Activated effector memory CD4-positive, alpha-beta T cell treated with Interleukin-2 at 50 U/mL for 16 hours (primary cell): ENCODE data around the gene SPATA32.
"Not testable (repeated sequence)": the region's sequence is repeated elsewhere in the genome, so short reads cannot be mapped to it uniquely, and the experiment has no call there.

Experiments used
- DNase-seq: peaks from one replicate; pipeline ENCODE4 v3.0.0-alpha.2; 2020

SPATA32 gene

DNA sequence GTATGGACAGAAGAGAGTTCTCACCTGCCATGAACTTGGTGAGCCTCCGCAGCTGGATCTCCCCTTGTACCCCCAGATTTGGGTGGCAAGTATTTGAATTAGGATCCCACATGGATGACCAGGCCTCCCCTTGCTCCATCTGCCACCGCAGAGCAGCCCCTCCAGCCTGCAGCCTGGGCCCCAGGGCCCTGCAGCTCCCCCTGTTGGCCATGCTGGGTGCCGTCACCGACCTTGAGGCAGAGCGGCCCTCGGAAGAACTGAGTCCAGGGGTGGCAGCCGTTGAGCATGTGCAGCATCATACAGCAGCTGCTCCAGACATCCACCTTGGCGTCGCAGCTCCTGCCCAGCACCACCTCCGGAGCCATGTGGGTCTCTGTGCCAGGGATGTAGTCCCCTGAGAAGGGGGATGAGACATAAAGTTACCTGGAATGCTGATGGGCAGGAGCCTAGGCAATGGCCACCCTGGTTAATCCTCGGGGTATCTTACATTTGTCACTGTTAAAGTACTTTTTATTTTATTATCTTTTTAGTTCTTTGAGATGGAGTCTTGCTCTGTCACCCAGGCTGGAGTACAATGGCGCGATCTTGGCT, 9.0 kb upstream of the SPATA32 start:
- DNase-seq: peak; percentile 21

DNA sequence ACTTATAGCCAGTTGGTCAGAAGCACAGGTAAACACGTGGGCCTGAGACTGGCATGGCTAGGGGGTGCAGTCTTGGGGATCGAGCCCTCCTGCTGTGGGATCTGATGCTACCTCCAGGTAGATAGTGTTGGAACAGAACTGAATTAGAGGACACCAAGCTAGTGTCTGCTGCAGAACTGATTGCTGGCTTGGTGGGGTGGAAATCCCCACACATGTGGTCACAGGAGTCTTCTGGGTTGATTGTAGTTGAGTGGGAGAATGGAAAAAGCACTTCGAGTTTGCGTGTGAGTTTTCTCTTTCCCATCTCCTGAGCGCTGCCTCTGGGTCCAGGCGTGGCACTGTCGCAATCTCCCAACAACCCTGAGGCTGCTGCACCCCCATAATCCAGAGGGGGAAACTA, 8.0 kb upstream of the SPATA32 start:
- no peak for DNase-seq

DNA sequence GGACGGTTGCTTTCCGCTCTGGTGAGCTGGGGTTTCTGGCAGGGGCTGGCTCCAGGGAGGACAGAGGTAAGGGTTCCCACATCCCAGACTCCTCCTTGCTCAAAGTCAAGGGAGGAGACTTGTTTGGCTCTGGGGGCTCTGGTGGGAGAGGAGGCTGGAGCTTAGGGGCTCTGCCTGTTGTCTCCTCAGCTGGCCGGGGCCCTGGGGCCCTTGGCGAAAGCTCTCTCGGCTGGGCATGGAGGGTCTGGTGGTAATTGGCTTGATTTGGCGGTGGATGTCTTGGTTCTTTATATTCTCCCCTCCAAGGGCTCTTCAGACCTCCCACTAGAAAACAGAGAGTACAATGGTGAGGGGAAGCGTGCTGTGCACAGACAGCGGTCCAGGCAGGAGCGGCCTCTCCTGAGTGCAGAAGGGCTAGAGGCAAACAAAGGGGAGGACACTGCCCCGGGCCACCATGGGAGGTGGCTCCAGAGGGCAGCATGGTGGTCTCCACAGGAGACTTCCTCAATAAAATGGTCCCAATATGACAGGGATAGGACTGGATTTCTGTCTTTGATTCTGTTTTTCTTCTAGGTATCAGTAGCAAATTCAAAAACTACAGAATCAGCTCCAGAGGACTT, 5.7 kb upstream of the SPATA32 start:
- DNase-seq: no peak

DNA sequence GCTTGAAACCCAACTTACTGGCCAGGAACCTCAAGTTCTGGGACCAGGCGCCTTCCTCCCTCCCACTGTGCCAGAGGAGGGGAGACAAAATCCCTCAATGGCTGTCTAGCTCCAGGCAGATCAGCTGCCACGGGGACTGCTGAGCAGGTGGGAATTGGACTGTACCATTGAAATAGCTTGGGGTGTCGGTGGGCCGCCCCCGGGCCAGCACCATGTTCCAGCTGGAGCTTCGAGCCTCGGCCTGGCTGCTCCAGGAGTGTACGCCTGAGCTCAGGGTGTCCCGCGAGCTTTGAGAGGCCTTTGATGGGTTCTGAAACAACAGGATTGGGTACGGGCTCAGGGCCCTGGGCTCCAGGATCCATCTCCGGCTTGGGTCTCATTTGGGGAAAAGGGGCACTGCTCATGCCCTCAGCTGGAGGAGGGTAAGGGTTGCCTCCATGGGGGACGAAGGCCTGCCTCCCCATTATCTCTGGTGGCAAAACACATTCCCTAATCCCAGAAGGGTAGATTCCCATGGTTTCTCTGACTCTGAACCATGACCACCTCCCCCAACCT, 4.6 kb upstream of the SPATA32 start:
- DNase-seq: no peak

DNA sequence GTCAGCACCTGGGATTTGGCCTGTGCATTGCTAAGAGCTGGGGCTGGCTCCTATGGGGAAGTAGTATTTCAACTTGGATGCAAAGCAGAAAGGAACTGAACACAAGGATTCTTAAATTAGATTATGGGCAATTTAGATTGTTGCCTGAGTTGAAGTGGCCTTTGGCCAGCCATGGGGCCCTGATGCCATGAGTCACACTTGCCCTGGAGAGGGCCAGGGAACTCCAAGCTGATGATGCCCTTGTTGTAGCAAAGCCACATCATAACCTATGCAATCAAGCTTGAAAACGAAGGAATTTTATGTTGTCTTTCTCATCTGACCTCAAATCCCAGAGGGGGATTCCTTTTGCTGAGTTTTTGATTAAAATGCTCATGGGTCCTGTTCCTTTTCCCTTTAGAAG, 3.9 kb upstream of the SPATA32 start:
- DNase-seq: no peak

DNA sequence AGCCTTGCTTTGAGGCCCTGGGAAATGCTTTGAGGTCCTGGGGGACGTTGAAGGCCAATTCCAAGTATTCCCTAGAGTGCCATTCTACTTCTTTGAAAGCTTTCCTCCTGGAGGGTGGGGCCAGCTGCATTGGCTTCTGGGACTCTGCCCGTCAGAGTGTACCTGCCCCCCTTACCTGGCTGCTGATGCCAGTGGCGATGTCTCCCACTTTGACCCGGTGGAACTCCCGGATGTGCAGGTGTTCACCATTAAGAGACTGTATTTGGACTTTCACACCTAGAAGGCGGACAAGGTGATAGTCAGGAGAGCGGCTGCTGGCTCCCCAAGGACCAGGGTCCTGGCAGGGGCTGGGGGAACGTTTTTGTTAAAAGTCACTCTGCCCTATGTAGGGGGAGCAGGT, 3.1 kb upstream of the SPATA32 start:
- no peak for DNase-seq

DNA sequence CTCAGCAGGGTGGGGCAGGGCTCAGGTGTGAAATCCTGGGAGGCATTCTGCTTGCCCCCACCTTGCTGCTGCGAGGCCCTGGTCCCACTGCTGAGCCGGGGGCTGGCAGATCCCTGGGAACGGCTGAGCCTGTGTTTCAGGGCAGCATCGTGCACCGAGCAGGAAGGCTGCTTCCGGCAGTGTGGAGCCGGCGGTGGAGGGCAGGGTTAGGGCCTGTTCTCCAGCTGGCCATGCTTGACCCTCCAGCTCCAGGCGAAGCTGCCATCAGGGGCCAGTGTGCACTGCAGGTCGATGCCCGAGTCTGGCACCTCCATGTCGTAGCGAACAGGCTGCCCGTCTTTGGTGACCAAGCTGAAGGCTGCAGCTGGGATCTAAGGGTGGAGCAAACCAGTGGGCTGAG, 2.5 kb upstream of the SPATA32 start:
- DNase-seq: no peak

DNA sequence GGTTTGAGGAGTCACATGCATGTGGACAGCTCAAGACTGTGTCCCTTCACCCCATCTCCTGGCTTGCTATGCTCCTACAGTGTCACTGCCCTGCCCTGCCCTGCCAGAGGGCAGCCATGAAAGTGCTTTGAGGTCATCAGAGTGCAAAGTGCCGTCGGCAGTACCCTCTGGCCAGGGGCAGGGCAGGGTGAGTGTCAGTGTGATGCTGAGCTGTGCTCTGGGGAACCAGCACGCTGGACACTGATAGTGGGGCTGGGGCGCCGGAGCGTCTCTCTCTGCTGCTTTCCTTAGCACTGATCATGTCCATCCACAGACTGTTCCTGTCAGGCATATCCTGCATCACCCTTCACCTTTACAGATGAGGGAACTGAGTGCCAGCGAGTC, 1.6 kb upstream of the SPATA32 start:
- no peak for DNase-seq

DNA sequence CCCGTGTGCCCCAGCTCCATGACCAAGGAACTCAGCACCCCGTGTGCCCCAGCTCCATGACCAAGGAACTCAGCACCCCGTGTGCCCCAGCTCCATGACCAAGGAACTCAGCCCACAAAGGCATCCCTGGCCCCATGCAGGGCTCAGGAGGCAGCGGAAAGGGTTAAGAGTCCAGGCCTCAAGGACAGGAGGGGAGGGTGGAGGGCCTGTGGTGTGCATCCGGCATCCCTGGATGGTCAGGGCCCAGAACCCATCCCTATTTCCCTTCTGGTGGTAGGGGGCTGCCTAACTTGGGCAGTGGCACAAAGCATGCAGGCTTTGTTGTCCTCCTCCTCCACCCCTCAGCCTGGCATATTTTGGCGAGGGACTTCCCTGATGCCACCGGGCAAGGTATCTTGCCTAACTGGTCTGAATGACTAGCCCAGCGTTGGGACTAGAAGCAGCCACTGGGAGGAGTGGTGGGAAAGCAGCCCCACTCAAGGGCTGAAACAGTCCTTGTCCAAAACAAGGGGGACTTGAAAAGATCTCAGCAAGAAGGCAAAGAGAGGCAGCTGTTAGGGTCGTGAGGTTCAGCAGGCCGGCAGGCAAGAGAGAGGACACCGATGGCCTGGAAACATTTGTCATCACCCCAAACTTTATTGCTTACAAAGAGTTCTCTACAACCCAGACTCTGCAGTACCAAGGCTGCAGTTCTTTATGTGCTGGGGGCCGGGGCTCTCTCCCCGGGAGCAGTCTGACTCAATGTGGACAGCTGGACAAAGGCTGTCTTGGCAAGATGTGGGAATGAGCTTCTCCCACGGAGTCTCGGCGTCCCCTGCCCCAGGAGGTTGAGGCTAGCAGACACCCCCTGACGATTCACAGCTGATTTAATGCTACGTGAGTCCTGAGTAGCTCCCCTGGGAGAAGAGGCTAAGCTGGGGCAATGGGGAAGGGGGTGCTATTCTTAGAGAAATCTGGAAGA, 902 bp upstream of the SPATA32 start:
- DNase-seq: no peak

DNA sequence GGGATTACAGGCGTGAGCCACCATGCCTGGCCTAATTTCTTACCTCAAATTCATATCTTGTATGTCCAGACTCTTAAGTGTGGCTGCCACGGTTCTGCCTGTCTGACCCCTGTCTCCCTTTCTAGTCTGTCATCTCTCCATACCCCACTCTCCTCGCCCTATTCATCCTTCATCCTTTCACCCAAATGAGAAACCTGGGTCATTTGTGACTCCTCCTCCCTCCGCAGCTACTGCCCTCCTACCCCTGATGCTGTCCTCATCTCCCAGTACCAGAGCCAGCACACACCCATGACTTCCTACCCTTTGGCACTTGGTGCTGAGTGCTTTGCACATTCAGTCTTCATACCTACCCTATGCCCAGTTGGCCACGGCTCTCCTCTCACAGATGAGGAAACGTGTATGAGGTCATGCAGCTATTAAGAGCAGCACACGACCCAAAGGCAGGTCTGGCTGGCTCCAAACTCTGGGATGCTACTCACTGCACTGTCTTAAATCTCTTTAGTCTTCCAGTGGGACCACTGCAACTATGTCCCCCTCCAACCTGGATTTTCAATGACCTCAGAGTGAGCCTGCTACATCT, 1.6 kb downstream of the SPATA32 start:
- DNase-seq: no peak

DNA sequence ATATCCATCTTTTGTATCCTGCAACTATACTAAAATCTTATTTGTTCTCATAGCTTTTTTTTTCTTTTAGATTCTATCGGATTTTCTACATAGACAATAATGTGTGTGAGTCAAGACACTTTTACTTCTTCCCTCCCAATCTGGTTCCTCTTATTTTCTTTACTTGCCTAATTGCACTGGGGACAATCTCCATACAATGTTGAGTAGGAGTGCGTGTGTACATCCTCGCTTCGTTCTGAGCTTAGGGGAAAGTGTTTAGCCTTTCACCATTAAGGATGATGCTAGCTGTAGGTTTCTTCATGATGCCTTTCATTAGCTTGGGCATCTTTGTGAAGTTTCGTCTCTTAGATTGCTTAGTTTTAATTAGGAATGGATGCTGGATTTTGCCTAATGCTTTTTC, 2.9 kb downstream of the SPATA32 start:
- no peak for DNase-seq

DNA sequence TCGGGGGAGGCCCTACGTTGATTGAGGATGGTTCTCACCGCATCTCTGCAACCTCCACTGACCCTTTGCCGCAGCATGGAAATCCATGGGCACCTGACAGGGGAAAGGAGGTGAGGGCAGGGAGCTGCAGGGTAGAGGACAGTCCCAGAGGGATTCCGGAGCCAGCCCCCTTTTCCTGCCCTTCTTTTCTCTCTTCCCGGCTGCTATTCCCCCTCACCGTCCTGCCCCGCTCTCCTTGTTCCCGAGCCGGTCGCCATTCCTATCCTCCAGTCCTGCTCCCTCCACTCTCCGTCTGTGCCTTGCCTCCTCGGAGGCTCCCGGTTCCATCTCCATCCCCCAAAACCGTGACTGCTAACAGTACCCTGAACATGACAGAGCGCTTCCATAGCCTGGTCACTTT, 4.8 kb downstream of the SPATA32 start:
- DNase-seq: no peak

DNA sequence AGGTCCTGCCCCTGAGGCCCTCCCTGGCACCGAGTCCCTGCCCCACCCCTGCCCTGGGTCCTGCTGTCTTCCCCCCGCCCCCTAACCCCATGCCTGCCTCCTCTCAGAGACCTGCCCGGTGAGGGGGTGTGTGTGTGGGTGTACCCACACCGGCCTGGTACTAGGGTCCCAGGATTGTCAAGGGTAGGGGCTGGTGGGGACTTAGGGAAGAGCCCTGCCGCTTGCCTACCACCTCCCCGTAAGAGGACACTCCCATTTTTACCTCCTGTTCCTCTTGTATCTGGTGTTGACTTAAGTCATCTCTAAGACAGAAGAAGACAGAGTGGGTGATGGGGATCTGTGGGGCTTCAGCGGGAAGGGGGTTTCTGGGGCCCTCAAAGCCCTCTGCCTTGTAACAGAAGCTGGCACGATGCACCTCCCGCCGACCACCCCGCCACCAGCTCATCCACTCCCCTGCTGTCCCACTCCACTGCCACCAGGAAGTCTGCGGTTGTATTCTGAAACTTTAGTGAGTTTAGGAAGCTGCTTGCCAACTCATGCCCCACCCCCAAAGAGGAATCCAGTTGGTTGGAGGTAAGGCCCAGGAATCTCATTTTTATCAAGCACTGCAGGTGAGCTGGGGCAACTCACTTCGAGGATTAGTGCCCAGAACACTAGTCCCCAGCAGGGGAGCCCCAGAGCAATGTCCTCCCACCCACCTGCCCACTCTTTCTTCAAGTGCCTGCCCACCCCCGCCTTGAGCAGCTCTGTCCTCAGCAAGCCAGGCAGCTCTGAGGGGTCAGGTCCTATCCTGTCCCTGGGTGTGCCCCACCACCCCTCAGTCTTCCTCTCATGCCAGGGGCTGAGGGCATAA, 5.6 kb downstream of the SPATA32 start:
- DNase-seq: no peak

DNA sequence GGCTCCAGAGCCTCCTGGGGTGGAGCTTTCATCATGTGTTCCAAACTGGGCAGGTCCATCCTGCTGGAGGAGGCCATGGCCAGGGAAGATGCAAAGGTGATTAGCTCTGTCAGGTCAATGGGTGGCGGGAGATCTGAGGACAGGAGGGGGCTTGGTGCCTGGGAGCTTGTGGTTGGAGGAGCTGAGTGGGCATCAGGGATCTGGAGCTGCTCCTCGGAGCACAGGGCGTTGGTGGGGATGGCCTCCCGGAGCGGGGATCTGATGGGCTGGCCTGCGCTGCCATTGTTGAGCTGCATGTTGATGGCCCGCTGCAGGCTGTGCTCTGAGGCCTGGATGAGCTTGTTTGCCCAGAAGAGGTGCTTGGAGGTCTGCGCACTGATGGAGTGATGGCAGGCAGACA, 6.5 kb downstream of the SPATA32 start:
- DNase-seq: no peak

DNA sequence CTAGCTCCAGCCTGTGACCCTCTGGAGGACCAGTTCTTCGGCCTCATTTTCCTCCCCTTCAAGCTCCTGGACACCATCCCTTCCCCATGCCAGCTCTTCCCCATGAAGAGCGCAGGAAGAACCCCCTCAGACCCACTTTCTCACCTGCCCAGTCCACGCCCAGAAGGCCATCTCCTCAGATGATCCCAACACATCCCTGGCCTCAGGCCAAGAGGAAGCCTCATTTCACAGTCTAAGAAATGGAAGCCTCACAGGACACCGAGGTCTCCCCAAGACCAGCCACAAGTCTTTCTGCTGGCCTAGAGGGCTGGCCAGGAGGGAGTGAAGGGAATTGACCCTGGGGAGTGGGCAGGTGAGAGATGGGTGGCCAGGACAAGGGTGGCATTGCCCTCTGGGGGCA, 8.0 kb downstream of the SPATA32 start:
- DNase-seq: no peak

DNA sequence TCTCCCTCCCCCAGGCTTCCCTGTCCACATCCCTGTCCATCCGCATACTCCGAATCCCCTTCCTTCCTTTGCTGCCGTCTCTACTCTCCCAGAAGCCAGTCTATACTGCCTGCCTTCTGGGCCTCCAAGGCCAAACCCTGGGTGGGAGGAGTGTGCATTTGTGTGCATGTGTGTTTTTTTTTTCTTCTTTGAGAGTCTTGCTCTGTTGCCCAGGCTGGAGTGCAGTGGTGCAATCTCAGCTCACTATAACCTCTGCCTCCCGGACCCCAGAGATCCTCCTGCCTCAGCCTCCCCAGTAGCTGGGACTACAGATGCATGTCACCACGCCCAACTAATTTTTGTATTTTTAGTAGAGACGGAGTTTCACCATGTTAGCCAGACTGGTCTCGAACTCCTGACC, 8.7 kb downstream of the SPATA32 start:
- DNase-seq: not testable (repeated sequence)

DNA sequence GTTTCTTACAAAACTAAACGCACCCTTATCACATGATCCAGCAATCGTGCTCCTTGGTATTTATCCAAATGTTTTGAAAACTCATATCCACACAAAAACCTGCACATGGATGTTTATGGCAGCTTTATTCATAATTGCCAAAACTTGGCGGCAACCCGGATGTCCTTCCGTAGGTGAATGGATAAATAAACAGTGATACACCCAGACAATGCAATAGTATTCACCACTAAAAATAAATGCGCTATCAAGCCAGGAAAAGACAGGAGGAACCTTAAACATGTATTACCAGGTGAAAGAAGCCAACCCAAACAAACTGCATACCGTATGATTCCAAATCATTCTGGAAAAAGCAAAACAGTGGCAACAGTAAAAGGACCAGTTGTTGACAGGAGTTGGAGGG, 10.0 kb downstream of the SPATA32 start:
- no peak for DNase-seq

DNA sequence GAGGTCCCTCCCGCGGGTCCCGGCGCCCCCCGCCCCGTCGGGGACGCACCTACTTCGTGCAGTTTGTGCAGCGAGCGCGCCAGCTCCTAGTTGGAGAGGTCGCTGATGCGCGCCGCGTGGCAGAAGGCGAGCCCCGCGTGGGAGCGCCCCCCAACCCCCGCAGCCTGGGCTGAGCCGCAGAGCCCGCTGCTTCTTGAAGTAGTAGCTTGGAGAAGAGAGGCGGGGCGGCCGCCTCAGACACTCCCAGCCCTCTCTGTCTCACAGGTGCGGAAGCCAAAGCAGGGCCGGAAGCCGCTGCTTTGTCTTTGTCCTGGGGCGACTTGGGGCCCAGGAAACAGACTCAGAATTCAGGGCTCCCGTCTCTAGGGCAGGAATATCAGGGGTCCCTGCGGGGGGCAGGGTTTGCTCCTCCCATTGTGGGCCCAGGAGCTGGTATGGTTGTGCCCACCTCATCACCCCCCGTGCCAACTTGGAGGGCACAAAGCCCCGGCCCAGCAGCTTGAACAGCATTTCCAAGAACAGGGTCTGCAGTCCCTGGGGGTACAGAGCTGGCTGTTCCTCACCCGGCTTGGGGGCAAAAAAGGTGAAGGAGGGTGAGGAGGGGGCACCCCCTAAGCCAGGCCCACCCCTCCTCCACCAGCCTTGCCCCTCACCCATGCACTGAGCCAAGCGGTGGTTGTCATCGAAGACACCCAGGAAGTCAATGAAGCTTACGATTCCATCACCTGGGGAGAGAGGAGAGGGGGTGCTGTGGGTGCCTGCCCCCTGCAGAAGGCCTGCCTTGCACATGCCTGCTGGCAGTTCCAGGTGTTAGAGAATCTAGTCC, 13.5 kb downstream of the SPATA32 start:
- DNase-seq: peak; percentile 80

DNA sequence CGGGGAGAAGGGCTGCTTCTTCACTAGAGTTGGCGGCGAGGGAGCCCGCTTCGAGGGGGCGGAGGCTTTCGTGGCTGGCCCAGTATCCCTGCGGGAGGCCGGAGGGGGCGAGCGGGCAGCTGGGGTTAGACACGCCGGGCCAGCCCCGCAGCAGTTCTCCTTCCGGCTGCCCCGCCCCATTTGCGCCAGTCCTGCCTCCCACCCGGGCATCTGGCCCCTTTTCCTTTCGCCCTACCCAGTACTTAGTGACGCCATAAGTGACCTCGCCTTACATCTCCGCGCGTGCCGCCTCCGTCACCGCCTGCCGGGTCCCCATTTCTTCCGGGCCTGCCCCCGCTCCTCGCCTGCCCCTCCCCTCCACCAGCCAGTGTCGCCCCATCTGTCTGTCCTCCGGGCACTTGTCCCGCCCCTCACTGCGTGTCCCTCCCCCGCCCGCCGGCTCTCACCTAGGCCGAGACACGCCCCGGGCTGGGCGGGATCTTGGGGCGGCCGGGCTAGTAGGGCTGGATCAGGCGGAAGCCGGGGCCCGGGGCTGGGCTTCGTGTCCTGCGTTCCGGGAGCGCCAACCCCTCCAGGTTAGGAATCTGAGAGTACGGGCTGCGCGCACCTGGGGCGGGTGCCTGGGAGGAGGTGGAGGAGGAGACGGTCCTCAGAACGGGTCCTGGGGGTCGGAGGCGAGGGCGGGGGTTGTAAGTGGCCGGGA, 14.3 kb downstream of the SPATA32 start:
- peak; percentile 95 for DNase-seq

DNA sequence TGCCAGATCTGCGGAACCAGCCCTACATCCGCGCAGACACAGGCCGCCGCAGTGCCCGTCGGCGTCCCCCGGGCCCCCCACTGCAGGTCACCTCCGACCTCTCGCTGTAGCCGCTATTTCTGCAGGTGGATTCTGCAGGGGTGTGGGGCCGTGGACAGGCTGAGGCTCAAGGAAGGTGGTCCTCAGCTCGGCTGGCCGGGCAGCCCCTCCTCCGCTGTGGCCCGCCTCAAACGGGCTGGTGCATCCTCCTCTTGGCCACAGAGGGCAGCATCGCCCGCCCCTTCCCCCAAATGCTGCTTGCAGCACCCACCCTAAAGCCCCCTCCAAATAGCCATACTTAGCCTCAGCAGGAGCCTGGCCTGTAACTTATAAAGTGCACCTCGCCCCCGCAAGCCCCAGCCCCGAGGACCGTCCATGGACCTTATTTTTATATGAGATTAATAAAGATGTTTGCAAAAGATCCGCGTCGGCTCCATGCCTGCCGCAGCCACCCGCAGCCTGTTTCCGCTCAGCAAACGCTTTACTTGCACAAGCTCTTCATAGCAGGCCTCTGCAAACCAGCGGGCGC, 14.9 kb downstream of the SPATA32 start:
- DNase-seq: no peak

DNA sequence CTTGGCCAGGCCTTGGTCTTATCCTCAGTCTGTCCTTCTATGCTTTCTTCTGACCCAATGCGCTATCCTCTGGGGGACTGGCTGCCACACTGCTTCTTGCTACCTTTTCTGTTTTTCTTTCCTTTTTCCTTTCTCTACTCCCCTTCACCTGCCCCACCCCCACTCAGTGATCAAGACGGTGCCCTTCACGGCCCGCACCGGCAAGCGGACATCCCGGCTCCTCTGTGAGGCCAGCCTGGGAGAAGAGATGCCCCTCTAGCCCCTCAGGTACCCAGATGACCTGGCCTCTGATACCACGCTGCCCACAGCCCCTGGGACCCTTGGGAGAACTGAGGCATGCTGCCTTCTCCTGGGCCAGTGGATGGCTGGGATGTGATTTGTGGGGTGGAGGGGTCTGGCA, 15.6 kb downstream of the SPATA32 start:
- no peak for DNase-seq
